ENCODE data around the gene CHID1.

GRCh38 chr11:899724-900123, 10.9 kb downstream of the CHID1 start:
- TF ChIP-seq, protein P1, sequence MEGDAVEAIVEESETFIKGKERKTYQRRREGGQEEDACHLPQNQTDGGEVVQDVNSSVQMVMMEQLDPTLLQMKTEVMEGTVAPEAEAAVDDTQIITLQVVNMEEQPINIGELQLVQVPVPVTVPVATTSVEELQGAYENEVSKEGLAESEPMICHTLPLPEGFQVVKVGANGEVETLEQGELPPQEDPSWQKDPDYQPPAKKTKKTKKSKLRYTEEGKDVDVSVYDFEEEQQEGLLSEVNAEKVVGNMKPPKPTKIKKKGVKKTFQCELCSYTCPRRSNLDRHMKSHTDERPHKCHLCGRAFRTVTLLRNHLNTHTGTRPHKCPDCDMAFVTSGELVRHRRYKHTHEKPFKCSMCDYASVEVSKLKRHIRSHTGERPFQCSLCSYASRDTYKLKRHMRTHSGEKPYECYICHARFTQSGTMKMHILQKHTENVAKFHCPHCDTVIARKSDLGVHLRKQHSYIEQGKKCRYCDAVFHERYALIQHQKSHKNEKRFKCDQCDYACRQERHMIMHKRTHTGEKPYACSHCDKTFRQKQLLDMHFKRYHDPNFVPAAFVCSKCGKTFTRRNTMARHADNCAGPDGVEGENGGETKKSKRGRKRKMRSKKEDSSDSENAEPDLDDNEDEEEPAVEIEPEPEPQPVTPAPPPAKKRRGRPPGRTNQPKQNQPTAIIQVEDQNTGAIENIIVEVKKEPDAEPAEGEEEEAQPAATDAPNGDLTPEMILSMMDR (IDR thresholded peaks at IDR 0.05): no peak
- TF ChIP-seq EZH2 (IDR thresholded peaks at IDR 0.05) (no peak), EZH2phosphoT487 (IDR thresholded peaks at IDR 0.05) (no peak)
